ENCODE measurements around the gene ACOX1.

Gene ACOX1

DNA sequence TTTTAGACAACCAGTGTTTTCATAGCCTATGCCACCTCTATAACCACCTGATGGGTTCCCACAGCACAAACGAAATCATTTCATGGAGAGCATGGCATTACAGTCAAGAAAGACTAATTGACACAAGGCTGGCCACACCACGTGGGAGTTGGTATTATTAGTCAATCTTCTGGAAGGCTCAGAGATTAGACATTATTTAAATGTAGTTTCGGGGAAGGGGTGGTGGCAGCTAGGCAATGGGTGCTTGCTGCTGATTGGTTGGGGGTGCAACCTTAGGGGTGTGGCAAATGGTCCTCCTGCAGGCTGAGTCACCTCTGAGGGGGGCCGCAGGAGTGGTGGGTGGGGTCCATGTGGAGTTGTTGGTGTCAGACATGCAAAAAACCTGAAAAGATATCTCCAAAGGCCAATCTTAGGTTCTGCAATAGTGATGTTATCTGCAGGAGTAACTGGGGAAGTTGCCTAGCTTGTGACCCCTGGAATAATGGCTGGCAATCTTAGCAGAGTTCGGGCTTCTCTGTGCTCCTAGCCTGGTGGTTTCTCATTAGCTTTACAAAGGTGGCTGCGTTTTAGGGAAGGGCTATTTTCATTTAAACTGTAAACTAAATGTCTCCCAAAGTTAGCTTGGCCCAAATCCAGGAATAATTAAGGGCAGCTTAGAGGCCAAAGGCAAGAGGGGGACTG lies 4.7 kb upstream of the ACOX1 start (continued):
- TF ChIP-seq ZNF121 (tag by site-specific recombination; IDR thresholded peaks at IDR 0.05) (no peak), ZFP3 (tag by site-specific recombination; IDR thresholded peaks at IDR 0.05; ENCODE audit: low read depth) (no peak), ZNF23 (tag by site-specific recombination; IDR thresholded peaks at IDR 0.05; ENCODE audit: borderline replicate concordance) (no peak), ZNF473 (tag by site-specific recombination; IDR thresholded peaks at IDR 0.05) (no peak), ZNF776 (tag by site-specific recombination; IDR thresholded peaks at IDR 0.05; ENCODE audit: borderline replicate concordance) (no peak), ZFHX2 (tag by site-specific recombination; conservative IDR thresholded peaks at IDR 0.05) (peak; percentile 30; the same call in 1 of the 2 replicates), ZNF423 (tag by site-specific recombination; IDR thresholded peaks at IDR 0.05) (no peak), ZNF239 (tag by site-specific recombination; IDR thresholded peaks at IDR 0.05) (no peak), ZNF596 (tag by site-specific recombination; IDR thresholded peaks at IDR 0.05) (no peak), GLI2 (tag by site-specific recombination; IDR thresholded peaks at IDR 0.05; ENCODE audit: borderline replicate concordance, low read depth) (no peak), KLF7 (tag by site-specific recombination; IDR thresholded peaks at IDR 0.05; ENCODE audit: borderline replicate concordance) (no peak), KLF1 (tag by site-specific recombination; IDR thresholded peaks at IDR 0.05) (peak; percentile 89), ZEB2 (tag by site-specific recombination; IDR thresholded peaks at IDR 0.05) (0 out of 2 replicates have a peak, but pooled peaks have one; percentile 9), ZNF132 (tag by site-specific recombination; IDR thresholded peaks at IDR 0.05; ENCODE audit: borderline replicate concordance) (no peak), ZNF221 (tag by site-specific recombination; IDR thresholded peaks at IDR 0.05; ENCODE audit: borderline replicate concordance) (no peak), ZIC2 (tag by site-specific recombination; IDR thresholded peaks at IDR 0.05) (0 out of 2 replicates have a peak, but pooled peaks have one; percentile 7), ZNF48 (tag by site-specific recombination; IDR thresholded peaks at IDR 0.05) (no peak), ZNF157 (tag by site-specific recombination; IDR thresholded peaks at IDR 0.05) (no peak), ZNF843 (tag by site-specific recombination; IDR thresholded peaks at IDR 0.05) (no peak), ZNF561 (tag by site-specific recombination; IDR thresholded peaks at IDR 0.05; ENCODE audit: borderline replicate concordance) (no peak), KLF9 (tag by site-specific recombination; IDR thresholded peaks at IDR 0.05; ENCODE audit: low read depth) (peak; percentile 69; the same call in 1 of the 2 replicates), ZNF302 (tag by site-specific recombination; IDR thresholded peaks at IDR 0.05; ENCODE audit: low read depth) (no peak), ZBTB48 (tag by site-specific recombination; IDR thresholded peaks at IDR 0.05) (no peak)
- TF ChIP-seq, protein P1, sequence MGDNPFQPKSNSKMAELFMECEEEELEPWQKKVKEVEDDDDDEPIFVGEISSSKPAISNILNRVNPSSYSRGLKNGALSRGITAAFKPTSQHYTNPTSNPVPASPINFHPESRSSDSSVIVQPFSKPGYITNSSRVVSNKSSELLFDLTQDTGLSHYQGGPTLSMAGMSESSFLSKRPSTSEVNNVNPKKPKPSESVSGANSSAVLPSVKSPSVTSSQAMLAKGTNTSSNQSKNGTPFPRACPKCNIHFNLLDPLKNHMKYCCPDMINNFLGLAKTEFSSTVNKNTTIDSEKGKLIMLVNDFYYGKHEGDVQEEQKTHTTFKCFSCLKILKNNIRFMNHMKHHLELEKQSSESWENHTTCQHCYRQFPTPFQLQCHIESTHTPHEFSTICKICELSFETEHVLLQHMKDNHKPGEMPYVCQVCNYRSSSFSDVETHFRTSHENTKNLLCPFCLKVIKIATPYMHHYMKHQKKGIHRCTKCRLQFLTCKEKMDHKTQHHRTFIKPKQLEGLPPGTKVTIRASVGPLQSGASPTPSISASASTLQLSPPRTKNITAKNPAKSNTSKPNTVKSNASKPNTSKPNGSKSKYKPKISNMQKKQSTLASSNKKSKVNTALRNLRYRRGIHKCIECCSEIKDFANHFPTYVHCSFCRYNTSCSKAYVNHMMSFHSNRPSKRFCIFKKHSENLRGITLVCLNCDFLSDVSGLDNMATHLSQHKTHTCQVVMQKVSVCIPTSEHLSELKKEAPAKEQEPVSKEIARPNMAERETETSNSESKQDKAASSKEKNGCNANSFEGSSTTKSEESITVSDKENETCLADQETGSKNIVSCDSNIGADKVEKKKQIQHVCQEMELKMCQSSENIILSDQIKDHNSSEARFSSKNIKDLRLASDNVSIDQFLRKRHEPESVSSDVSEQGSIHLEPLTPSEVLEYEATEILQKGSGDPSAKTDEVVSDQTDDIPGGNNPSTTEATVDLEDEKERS (tag by site-specific recombination; IDR thresholded peaks at IDR 0.05): no peak
- TF ChIP-seq, protein P2, sequence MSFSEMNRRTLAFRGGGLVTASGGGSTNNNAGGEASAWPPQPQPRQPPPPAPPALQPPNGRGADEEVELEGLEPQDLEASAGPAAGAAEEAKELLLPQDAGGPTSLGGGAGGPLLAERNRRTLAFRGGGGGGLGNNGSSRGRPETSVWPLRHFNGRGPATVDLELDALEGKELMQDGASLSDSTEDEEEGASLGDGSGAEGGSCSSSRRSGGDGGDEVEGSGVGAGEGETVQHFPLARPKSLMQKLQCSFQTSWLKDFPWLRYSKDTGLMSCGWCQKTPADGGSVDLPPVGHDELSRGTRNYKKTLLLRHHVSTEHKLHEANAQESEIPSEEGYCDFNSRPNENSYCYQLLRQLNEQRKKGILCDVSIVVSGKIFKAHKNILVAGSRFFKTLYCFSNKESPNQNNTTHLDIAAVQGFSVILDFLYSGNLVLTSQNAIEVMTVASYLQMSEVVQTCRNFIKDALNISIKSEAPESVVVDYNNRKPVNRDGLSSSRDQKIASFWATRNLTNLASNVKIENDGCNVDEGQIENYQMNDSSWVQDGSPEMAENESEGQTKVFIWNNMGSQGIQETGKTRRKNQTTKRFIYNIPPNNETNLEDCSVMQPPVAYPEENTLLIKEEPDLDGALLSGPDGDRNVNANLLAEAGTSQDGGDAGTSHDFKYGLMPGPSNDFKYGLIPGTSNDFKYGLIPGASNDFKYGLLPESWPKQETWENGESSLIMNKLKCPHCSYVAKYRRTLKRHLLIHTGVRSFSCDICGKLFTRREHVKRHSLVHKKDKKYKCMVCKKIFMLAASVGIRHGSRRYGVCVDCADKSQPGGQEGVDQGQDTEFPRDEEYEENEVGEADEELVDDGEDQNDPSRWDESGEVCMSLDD (tag by site-specific recombination; IDR thresholded peaks at IDR 0.05): no peak
- TF ChIP-seq, protein P3, sequence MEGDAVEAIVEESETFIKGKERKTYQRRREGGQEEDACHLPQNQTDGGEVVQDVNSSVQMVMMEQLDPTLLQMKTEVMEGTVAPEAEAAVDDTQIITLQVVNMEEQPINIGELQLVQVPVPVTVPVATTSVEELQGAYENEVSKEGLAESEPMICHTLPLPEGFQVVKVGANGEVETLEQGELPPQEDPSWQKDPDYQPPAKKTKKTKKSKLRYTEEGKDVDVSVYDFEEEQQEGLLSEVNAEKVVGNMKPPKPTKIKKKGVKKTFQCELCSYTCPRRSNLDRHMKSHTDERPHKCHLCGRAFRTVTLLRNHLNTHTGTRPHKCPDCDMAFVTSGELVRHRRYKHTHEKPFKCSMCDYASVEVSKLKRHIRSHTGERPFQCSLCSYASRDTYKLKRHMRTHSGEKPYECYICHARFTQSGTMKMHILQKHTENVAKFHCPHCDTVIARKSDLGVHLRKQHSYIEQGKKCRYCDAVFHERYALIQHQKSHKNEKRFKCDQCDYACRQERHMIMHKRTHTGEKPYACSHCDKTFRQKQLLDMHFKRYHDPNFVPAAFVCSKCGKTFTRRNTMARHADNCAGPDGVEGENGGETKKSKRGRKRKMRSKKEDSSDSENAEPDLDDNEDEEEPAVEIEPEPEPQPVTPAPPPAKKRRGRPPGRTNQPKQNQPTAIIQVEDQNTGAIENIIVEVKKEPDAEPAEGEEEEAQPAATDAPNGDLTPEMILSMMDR (tag by site-specific recombination; IDR thresholded peaks at IDR 0.05): no peak
- TF ChIP-seq, protein P4, sequence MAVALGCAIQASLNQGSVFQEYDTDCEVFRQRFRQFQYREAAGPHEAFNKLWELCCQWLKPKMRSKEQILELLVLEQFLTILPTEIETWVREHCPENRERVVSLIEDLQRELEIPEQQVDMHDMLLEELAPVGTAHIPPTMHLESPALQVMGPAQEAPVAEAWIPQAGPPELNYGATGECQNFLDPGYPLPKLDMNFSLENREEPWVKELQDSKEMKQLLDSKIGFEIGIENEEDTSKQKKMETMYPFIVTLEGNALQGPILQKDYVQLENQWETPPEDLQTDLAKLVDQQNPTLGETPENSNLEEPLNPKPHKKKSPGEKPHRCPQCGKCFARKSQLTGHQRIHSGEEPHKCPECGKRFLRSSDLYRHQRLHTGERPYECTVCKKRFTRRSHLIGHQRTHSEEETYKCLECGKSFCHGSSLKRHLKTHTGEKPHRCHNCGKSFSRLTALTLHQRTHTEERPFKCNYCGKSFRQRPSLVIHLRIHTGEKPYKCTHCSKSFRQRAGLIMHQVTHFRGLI (tag by site-specific recombination; IDR thresholded peaks at IDR 0.05): no peak
- TF ChIP-seq, protein P5, sequence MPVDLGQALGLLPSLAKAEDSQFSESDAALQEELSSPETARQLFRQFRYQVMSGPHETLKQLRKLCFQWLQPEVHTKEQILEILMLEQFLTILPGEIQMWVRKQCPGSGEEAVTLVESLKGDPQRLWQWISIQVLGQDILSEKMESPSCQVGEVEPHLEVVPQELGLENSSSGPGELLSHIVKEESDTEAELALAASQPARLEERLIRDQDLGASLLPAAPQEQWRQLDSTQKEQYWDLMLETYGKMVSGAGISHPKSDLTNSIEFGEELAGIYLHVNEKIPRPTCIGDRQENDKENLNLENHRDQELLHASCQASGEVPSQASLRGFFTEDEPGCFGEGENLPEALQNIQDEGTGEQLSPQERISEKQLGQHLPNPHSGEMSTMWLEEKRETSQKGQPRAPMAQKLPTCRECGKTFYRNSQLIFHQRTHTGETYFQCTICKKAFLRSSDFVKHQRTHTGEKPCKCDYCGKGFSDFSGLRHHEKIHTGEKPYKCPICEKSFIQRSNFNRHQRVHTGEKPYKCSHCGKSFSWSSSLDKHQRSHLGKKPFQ (tag by site-specific recombination; IDR thresholded peaks at IDR 0.05): no peak

Data from HEK293 (cell line).